Endothelial cell of umbilical vein (primary cell): ENCODE data around the gene KAZN. TPM values are rescaled to one million over a fixed set of nuclear protein-coding genes. Genes with fewer than 3 reads are reported as not detected.

Experiments
- BruUV-seq: library from RNA; stranded (reverse); fragments of 400-500 nt; replicated peaks from 2 replicates; lab custom pipeline; 2021; lab: Mats Ljungman, UMichigan
- CTCF ChIA-PET: fragments of 300-600, 350-600 bp; sonication (Branson Sonifier 250); formaldehyde crosslinking; loops from one replicate; lab custom pipeline; 2021; ENCODE audit warnings: antibody characterized with exemption, inconsistent platforms; lab: Charles Lee
- POLR2A ChIA-PET: fragments of 300-600, 350-600 bp; sonication (Branson Sonifier 250); formaldehyde crosslinking; loops from one replicate; lab custom pipeline; 2021; ENCODE audit warnings: antibody characterized with exemption, inconsistent platforms; lab: Charles Lee
- DNase-seq: peaks from one replicate; pipeline ENCODE4 v3.0.0-alpha.2; 2011; ENCODE audit warnings: low read depth, low spot score
- FAIRE-seq: peaks from 2 replicates; lab custom pipeline; 2011; peaks lifted over from hg19 to GRCh38; lab: Jason Lieb, UNC
- H2AFZ ChIP-seq: 2 replicates; pipeline ENCODE4 v1.6.0; 2012; ENCODE audit warnings: low read depth, low read length, control low read depth, inconsistent platforms
- H3K27ac ChIP-seq: 2 replicates; pipeline ENCODE4 v1.5.1; 2011; ENCODE audit warnings: low read depth, mild to moderate bottlenecking, control low read depth, low read length, moderate library complexity; ENCODE audit not compliant: insufficient read depth
- H3K27me3 ChIP-seq, 2 experiments: 2 replicates each; pipeline versions ENCODE4 v1.6.0 to v1.6.1; 2011; ENCODE audit warnings: low read length in 2 of 2, mixed read lengths in 1 of 2; ENCODE audit not compliant: control insufficient read depth in 2 of 2, insufficient read depth in 2 of 2
- H3K36me3 ChIP-seq, 2 experiments: 2 replicates in 1 of 2; 3 replicates in 1 of 2; pipeline ENCODE4 v1.5.1; 2011; ENCODE audit warnings: low read length in 2 of 2, mild to moderate bottlenecking in 1 of 2, moderate library complexity in 1 of 2; ENCODE audit not compliant: control insufficient read depth in 2 of 2, insufficient read depth in 2 of 2; ENCODE audit errors: extremely low read depth in 1 of 2
- H3K4me1 ChIP-seq: 3 replicates; pipeline ENCODE4 v1.5.1; 2011; ENCODE audit warnings: mild to moderate bottlenecking, low read length; ENCODE audit not compliant: control insufficient read depth, insufficient read depth; ENCODE audit errors: extremely low read depth
- H3K4me2 ChIP-seq: 2 replicates; pipeline ENCODE4 v1.6.1; 2011; ENCODE audit warnings: low read length, control low read depth, mixed read lengths; ENCODE audit not compliant: insufficient read depth
- H3K4me3 ChIP-seq, 3 experiments: fragments of 200-600 bp in 1 of 3; sonication (generic), shearing (Covaris generic) in 1 of 3; replicated peaks in 1 of 3; 2 replicates each; pipeline ENCODE4 v1.5.1; 2011 to 2016; ENCODE audit warnings: control low read depth in 3 of 3, low read length in 3 of 3, mild to moderate bottlenecking in 2 of 3, inconsistent platforms in 1 of 3, low read depth in 1 of 3, moderate library complexity in 1 of 3; ENCODE audit not compliant: insufficient read depth in 1 of 3
- H3K79me2 ChIP-seq: 2 replicates; pipeline ENCODE4 v1.6.0; 2012; ENCODE audit warnings: low read length, inconsistent platforms; ENCODE audit not compliant: control insufficient read depth, insufficient read depth
- H3K9ac ChIP-seq: replicated peaks from 2 replicates; pipeline ENCODE3; 2011; ENCODE audit warnings: low read length, control low read depth; ENCODE audit not compliant: insufficient read depth; ENCODE audit errors: extremely low read depth
- H3K9me1 ChIP-seq: replicated peaks from 3 replicates; pipeline ENCODE4 v1.6.0; 2011; ENCODE audit warnings: mild to moderate bottlenecking, low read length; ENCODE audit not compliant: control insufficient read depth, insufficient read depth; ENCODE audit errors: extremely low read depth
- H3K9me3 ChIP-seq: replicated peaks from 2 replicates; pipeline ENCODE4 v1.5.1; 2012; ENCODE audit warnings: low read length, inconsistent platforms; ENCODE audit not compliant: control insufficient read depth, insufficient read depth
- H4K20me1 ChIP-seq: replicated peaks from 2 replicates; pipeline ENCODE3; 2011; ENCODE audit warnings: mild to moderate bottlenecking, low read length; ENCODE audit not compliant: control insufficient read depth, insufficient read depth; ENCODE audit errors: extremely low read depth
- EZH2 ChIP-seq: IDR thresholded peaks from 2 replicates; pipeline ENCODE4 v1.6.1; 2012; ENCODE audit warnings: borderline replicate concordance, low read depth, mild to moderate bottlenecking, moderate library complexity, low read length, inconsistent platforms; ENCODE audit not compliant: severe bottlenecking
- FOS ChIP-seq: IDR thresholded peaks from 2 replicates; pipeline ENCODE4 v1.6.1; 2011; ENCODE audit warnings: mild to moderate bottlenecking, low read length, moderate library complexity, borderline replicate concordance; ENCODE audit not compliant: insufficient read depth
- GATA2 ChIP-seq: IDR thresholded peaks from 2 replicates; pipeline ENCODE4 v1.7.0; 2011; ENCODE audit warnings: low read depth, mild to moderate bottlenecking, moderate library complexity, mixed read lengths, low read length; ENCODE audit not compliant: insufficient read length, insufficient read depth
- JUN ChIP-seq: IDR thresholded peaks from 2 replicates; pipeline ENCODE4 v1.6.1; 2011; ENCODE audit warnings: borderline replicate concordance, low read depth; ENCODE audit not compliant: insufficient read length, insufficient read depth
- MYC ChIP-seq: IDR thresholded peaks from one replicate; pipeline ENCODE4 v1.6.1; 2011; ENCODE audit warnings: mild to moderate bottlenecking, low read depth, low read length
- POLR2A ChIP-seq: IDR thresholded peaks from 2 replicates; pipeline ENCODE4 v1.6.1; 2012; ENCODE audit warnings: low read depth, mild to moderate bottlenecking, control low read depth, low read length
- POLR2AphosphoS5 ChIP-seq: IDR thresholded peaks from 2 replicates; pipeline ENCODE4 v1.6.1; 2012; ENCODE audit warnings: low read depth, mild to moderate bottlenecking, control low read depth, low read length, moderate library complexity; ENCODE audit not compliant: insufficient read depth
- dilution Hi-C: fragments of 300-500 bp; cut with MboI; formaldehyde crosslinking; loops from one replicate; pipeline ENCODE4 v1.15.0; 2019; ENCODE audit warnings: low sequenced_read_pairs; ENCODE audit not compliant: extremely low pct_ligation_motif_present
- intact Hi-C: fragments of 100-400 bp; cut with micrococcal nuclease; formaldehyde crosslinking; loops from one replicate; pipeline ENCODE4 v1.10.0; 2022
- polyA plus RNA-seq, 4 experiments: library from polyadenylated mRNA; depleted of rRNA in 3 of 4; stranded (reverse) in 3 of 4; unstranded in 1 of 4; fragments of >200 nt; gene quantifications; 2 replicates each; pipeline versions ENCODE4 v1.2.1 to v1.2.3, GENCODE V29; 2011 to 2012; ENCODE audit warnings: missing spikeins in 1 of 4
- total RNA-seq: library from RNA; stranded (reverse); gene quantifications from 2 replicates; pipeline ENCODE4 v1.2.3, GENCODE V29; 2021
- TF ChIP-seq, protein P1 (sequence below), 2 donors: IDR thresholded peaks; 1 replicate in 1 of 2; 2 replicates in 1 of 2; pipeline ENCODE4 v1.5.1; 2011; ENCODE audit warnings: low read length in 2 of 2, mild to moderate bottlenecking in 2 of 2, moderate library complexity in 2 of 2, control low read depth in 1 of 2, inconsistent platforms in 1 of 2, low read depth in 1 of 2; ENCODE audit not compliant: insufficient read depth in 1 of 2; ENCODE audit errors: extremely low read depth in 1 of 2
- TF ChIP-seq, protein P2 (sequence below): IDR thresholded peaks from 2 replicates; pipeline ENCODE4 v1.6.1; 2011; ENCODE audit not compliant: insufficient read depth, insufficient read length

KAZN gene
- total and polyA plus RNA-seq, 2 donors (not counting 3 experiments of a cell fraction or from before 2014, with no cell fraction given) = 1.6 to 5.8 TPM

DNA sequence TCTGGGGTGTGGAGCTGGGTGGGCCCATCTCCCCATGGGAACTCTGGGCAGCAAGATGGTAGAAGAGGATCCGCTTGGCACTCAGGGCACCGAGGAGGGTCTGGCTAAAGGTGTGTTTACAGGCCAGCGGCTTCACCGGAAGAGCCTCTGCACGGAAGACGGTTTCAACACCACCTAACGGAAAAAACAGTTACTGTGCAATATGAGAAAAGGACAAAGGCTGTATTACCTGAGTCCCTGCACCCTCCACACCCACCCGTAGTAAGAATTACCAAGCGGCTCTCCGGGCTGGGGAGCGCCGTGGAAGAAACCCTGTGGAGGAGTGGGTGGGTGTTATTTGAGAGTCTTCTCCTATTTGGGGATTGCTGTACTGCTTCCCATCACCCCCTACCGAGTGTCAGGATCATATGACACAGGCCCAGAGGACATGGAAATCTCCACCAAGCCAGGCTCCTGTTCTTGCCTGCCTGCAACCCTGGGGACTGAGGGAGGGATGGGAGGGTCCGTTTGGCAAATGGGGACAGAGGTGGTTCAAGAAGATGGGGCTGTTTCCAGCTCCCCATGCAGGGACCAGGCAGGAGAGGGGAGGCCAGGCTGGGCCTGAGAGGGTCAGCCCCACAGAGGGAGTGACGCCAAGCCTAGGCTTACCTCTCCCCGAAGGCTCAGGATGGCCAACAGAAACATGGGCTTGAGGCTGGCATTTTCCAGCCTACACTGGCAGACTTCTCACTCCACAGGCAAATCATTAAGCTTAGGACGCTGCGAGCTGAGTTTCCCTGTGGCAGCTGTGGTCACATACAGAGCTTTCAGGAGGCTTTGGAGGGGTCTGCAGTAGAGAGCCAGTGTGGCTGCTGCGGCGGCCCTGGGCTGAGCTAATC lies 351.6 kb downstream of the KAZN start:
- H3K4me1 ChIP-seq = peaks cover 6% of the 10 kb centered on the region
- H4K20me1 ChIP-seq = no peaks in the 10 kb centered on the region
- FAIRE-seq (no peak), DNase-seq (no peak)
- H3K4me2 ChIP-seq = no peak overlapping the region
- no peaks in the 10 kb centered on the region for H3K79me2 ChIP-seq
- no peak overlapping the region for H3K4me3 ChIP-seq
- H3K27me3 ChIP-seq = no peaks in the 10 kb centered on the region
- H3K27ac ChIP-seq = no peak overlapping the region
- CTCF ChIA-PET = no interaction called here
- no peaks in the 10 kb centered on the region for H3K9me3 ChIP-seq
- dilution Hi-C loops = no loop called here
- intact Hi-C loops = no loop called here
- H3K9ac ChIP-seq = no peak overlapping the region
- POLR2A ChIA-PET = no interaction called here
- TF ChIP-seq POLR2AphosphoS5 (no peak), GATA2 (no peak), FOS (no peak), MYC (no peak), POLR2A (no peak), EZH2 (no peak), JUN (no peak)
- TF ChIP-seq, protein P1, sequence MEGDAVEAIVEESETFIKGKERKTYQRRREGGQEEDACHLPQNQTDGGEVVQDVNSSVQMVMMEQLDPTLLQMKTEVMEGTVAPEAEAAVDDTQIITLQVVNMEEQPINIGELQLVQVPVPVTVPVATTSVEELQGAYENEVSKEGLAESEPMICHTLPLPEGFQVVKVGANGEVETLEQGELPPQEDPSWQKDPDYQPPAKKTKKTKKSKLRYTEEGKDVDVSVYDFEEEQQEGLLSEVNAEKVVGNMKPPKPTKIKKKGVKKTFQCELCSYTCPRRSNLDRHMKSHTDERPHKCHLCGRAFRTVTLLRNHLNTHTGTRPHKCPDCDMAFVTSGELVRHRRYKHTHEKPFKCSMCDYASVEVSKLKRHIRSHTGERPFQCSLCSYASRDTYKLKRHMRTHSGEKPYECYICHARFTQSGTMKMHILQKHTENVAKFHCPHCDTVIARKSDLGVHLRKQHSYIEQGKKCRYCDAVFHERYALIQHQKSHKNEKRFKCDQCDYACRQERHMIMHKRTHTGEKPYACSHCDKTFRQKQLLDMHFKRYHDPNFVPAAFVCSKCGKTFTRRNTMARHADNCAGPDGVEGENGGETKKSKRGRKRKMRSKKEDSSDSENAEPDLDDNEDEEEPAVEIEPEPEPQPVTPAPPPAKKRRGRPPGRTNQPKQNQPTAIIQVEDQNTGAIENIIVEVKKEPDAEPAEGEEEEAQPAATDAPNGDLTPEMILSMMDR (IDR thresholded peaks at IDR 0.05; ENCODE audit: extremely low read depth in 1 of 2, insufficient read depth in 1 of 2, low read depth in 1 of 2, low read length in 2 of 2) = no peak
- TF ChIP-seq, protein P2, sequence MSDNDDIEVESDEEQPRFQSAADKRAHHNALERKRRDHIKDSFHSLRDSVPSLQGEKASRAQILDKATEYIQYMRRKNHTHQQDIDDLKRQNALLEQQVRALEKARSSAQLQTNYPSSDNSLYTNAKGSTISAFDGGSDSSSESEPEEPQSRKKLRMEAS = no peak
- BruUV-seq = no TSS peak
- no peaks in the 10 kb centered on the region for H3K36me3 ChIP-seq
- H2AFZ ChIP-seq = no peak overlapping the region
- H3K9me1 ChIP-seq = no peaks in the 10 kb centered on the region
